LNCAP (cell line): Measurements from ENCODE around the gene RHBDF2.

Source experiments
- TF ChIP-seq, protein P1 (sequence below): fragments of 450-650 bp; IDR thresholded peaks from 2 replicates; pipeline ENCODE4 v1.5.1; 2017; ENCODE audit warnings: mild to moderate bottlenecking

RHBDF2 gene

DNA sequence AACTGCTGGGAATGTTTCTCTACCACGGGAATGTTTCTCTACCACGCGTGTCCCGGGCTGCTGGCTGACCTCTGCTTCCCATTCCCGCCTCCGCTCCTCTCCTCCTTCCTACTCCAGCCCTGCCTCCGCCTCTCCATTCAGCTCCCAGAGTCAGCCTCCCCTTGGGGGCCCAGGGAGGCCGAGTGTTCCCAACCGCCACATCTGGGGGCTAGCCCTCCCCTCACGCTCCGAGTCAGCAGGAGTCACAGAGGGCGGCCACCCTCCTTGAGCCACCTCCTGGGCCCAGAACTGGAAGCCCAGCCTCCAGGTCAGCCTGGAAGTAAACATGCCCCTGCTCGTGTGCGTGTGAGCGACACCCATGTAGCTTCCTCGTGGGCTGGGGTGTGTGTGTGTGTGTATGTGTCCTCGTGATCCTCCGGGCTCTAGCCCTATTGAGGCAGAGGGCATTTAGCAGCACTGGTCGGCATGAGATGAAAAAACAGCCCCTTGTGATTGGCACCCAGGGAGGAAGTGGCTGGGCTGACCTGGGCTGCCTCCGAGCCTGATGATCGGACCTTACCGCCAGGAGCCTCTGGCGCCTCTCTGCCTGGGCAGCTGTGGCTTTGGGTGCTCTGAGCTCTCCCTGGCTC is 29.0 kb upstream of the RHBDF2 start:
- TF ChIP-seq, protein P1, sequence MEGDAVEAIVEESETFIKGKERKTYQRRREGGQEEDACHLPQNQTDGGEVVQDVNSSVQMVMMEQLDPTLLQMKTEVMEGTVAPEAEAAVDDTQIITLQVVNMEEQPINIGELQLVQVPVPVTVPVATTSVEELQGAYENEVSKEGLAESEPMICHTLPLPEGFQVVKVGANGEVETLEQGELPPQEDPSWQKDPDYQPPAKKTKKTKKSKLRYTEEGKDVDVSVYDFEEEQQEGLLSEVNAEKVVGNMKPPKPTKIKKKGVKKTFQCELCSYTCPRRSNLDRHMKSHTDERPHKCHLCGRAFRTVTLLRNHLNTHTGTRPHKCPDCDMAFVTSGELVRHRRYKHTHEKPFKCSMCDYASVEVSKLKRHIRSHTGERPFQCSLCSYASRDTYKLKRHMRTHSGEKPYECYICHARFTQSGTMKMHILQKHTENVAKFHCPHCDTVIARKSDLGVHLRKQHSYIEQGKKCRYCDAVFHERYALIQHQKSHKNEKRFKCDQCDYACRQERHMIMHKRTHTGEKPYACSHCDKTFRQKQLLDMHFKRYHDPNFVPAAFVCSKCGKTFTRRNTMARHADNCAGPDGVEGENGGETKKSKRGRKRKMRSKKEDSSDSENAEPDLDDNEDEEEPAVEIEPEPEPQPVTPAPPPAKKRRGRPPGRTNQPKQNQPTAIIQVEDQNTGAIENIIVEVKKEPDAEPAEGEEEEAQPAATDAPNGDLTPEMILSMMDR: no peak

DNA sequence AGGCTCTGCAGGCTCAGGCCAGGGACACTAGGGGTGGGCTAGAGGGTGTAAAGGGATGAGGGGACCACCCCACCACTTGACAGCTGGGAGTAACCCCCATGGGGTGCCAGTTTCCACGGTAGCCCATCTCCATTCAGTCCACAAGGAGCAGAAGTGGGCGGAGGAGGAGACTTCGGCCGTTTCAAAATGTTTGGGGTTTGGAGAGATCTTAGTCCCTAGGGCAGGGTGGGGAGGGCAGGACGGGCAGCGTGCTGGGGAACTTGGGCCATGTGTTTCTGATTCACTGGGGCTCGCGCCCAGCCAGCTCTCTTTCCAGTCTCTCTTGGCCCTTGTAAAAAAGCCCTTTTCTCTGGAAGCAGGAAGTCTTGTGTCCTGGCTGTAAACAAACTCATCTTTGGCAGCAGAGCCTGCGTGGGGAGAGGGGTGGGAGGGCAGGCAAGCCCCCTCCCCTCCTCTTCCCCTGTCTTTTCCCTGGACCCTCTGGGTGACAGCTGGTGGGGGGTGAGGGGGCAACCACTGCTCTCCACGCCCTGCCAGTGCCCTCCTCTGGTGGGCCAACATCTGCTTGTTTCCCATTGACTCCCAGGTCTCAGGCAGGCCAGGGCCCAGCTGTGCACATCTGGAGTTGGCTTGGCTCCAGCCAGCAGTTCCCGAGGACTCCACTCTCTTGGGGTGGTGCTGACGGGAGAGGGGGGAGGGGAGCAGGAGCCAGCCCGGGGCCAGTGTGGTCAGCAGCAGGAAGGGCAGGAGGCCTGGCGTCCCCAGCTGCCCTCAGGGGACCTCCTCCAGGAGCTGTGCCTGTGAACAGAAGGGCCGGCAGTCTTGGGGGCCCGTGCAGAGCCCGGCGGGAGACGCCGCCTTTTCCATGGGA is 28.2 kb upstream of the RHBDF2 start:
- TF ChIP-seq, protein P1: no peak

DNA sequence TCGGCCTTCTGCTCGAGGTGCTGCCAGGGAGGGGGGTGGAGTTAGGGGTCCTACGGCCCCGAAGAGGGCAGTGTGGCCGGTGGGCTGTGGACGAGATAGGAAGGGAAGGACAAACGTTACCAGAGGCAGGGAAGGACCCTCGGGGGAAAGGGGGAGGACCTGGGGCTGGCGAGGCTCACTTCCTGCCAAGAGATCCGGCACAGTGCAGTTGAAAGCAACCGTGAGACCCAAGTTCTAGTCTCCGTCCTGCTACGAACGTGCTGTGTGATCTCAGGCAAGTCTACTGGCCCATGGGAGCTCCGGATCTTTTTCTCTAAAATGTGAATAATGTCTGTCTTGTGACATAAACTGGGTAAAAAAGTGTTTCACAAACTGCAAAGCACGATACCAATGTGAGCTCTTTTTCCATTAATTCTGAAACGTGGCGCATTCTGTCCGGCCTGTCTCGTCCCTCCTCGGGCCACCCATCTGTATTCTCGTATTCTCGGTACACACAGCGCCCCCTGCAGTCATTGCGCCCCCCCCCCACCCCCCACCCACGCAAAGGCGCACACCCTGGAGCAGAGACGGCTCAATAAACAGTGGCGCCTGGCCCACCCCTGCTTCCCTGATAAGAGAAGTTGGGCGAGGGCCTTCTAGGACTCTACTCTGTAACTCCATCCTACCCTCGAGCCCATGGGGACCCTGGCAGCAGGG is 27.5 kb upstream of the RHBDF2 start:
- TF ChIP-seq, protein P1: no peak

DNA sequence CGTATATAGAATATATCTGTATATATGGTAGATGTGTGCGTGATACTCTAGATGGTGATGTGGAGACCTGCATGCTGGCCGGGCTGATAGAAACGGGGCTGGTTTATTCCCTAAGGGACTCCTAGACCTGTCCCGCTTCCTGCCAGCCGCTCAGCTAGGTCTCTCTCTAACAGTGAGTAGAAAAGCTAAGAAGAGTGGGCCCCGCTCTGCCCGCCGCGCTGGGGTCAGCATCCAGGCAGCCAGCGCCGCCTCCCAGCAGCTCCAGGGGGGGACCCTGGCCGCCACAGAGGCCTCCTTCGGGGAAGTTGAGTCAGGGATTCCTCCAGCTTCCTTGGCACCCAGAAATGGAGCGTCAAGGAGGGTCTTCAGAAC is 26.9 kb upstream of the RHBDF2 start:
- TF ChIP-seq, protein P1: no peak

DNA sequence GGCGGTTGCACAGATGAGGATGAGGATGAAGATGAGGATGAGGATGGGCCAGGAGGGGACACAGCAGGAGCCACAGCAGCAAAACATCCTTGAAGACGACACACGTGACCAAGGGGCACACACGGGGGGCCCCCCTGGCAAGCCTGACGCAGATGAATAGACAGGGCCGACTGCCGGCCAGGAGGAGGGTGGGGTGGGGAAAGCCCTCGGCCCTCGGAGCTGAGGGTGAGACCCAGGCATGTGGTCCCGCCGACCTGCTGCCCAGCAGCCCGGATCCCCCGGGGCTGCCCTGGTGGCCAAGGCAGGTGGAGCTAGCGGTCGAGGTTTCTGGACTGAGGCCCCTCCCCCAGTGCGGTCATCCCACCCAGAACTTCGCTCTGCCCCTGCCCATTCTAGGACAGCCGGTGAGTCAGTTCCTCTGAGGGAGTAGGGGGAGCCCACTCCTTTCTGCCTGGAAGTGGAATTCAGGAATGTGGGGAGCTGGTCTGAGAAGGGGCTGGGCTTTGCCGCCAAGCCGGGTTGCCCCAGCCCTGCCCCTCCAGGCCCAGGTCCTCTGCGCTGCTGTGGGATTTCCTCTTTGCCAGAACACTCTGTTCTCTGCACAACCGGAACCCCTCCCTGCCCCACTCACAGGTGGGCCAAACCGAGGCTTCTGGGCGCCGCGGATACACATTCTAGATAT is 26.3 kb upstream of the RHBDF2 start:
- TF ChIP-seq, protein P1: no peak

DNA sequence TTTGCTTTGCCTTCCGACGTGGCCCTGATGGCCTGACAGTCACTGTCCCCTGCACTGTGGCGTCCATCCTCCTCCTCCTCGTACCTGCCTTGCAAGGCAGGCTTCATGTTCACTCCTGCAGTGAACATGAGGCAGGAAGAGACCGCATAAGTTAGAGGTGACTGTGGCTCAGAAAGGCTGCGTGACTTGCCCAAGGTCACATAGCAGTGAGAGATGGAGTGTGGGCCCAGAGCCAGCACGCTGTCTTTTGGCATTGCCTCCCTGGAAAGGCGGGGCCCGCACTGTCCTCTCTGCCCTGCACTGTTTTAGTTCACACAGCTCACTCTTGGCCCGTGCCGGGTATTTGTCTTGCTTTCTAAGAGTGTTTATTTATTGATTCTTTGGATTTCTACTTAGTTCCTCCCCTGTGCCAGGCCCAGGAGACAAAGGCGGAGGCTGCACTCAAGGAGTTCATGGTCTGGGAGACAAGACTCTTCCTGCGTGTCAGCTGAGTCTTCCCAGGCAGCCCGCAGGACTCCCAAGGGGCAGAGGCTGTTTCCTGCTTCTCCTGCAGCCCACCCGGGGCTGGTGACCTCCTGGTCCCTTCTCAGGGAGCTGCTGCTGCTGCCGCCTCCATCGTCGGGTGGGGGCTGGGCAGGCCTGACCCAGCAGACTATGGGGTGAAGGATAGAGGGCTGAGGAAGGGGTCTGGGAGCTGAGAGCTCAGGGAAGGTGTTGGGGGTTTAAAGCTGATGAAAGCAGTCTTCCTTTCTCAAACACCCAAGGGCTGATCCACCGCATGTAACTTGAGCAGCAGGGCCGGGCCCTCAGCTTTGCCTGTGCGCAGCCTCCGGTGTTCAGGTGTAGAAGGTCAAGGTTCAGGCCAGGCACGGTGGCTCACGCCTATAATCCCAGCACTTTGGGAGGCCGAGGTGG is 23.6 kb upstream of the RHBDF2 start:
- TF ChIP-seq, protein P1: no peak
